Measurements from ENCODE around the gene UBE4A.

The UBE4A gene

DNA sequence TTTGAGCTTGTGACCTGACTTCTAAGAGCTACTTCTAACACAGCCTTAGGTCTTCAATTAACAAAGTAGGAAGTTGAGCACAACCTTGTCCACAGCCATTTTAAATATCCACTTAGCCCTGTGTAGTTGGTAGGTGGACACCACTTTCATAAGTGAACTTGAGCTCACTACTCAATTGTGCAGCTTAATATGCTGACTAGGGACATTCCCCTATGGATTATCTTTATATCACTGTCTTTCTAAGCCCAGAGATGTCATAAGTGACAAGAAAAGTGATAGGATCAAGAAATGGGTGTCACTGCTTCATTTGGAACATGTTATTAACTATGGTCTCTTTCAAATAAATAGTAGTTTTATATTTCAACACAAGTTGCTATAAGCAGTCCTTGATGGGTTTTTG lies 38.0 kb downstream of the UBE4A start:
- TF ChIP-seq, protein P1, sequence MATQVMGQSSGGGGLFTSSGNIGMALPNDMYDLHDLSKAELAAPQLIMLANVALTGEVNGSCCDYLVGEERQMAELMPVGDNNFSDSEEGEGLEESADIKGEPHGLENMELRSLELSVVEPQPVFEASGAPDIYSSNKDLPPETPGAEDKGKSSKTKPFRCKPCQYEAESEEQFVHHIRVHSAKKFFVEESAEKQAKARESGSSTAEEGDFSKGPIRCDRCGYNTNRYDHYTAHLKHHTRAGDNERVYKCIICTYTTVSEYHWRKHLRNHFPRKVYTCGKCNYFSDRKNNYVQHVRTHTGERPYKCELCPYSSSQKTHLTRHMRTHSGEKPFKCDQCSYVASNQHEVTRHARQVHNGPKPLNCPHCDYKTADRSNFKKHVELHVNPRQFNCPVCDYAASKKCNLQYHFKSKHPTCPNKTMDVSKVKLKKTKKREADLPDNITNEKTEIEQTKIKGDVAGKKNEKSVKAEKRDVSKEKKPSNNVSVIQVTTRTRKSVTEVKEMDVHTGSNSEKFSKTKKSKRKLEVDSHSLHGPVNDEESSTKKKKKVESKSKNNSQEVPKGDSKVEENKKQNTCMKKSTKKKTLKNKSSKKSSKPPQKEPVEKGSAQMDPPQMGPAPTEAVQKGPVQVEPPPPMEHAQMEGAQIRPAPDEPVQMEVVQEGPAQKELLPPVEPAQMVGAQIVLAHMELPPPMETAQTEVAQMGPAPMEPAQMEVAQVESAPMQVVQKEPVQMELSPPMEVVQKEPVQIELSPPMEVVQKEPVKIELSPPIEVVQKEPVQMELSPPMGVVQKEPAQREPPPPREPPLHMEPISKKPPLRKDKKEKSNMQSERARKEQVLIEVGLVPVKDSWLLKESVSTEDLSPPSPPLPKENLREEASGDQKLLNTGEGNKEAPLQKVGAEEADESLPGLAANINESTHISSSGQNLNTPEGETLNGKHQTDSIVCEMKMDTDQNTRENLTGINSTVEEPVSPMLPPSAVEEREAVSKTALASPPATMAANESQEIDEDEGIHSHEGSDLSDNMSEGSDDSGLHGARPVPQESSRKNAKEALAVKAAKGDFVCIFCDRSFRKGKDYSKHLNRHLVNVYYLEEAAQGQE (IDR thresholded peaks at IDR 0.05; ENCODE audit: low read depth), result no peak
- TF ChIP-seq TCF12 (IDR thresholded peaks at IDR 0.05; ENCODE audit: low read depth), result no peak
- no peak for TF ChIP-seq TAF1 (IDR thresholded peaks at IDR 0.05; ENCODE audit: low read depth)
- TF ChIP-seq CEBPB (IDR thresholded peaks at IDR 0.05), result no peak
- TF ChIP-seq, protein P2, sequence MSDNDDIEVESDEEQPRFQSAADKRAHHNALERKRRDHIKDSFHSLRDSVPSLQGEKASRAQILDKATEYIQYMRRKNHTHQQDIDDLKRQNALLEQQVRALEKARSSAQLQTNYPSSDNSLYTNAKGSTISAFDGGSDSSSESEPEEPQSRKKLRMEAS (IDR thresholded peaks at IDR 0.05), result no peak

DNA sequence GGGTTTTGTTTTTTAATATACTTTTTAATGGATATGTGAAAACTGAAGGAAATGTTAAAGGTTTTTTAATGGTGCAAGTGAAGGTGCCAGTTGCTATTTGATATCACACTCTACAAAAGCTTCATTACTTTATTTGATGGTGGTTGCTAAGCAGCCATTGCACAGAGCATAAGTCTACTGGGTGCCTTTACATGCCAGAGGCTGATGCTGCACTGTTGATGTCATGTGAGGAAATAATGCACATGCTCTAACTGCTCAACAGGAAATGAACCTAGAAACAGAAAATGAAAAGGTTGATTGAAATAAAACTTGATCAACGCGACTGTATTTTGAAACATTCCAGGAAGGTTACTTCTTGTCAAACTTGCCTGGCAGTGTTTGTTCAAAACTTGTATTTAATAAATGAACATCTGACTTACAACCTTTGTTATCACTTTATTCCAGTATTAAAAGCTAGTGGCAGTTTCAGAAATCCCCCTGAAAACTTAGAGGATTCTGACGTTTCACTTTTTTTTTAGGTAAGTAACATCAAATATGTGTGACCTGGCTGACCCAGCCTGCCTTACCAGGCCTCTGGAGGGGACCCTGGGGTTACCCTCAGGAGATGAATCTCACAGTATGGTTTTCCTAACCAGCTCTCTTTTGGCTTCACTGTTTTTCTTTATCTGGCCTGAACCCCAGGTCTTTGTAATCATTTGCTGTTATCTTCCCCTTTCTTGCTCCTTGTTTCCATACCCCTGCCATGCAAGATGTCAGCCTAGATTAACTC lies 39.6 kb downstream of the UBE4A start:
- TF ChIP-seq RAD21 (IDR thresholded peaks at IDR 0.05; ENCODE audit: low read depth) (no peak), TAF1 (IDR thresholded peaks at IDR 0.05; ENCODE audit: low read depth) (no peak), CREB1 (IDR thresholded peaks at IDR 0.05; ENCODE audit: low read depth) (no peak), NFIC (IDR thresholded peaks at IDR 0.05) (no peak), EP300 (IDR thresholded peaks at IDR 0.05; ENCODE audit: borderline replicate concordance) (no peak), TEAD4 (IDR thresholded peaks at IDR 0.05) (no peak), TCF12 (IDR thresholded peaks at IDR 0.05; ENCODE audit: low read depth) (no peak), YY1 (IDR thresholded peaks at IDR 0.05; ENCODE audit: low read depth) (no peak)
- TF ChIP-seq, protein P2 (IDR thresholded peaks at IDR 0.05), result no peak
- TF ChIP-seq, protein P3, sequence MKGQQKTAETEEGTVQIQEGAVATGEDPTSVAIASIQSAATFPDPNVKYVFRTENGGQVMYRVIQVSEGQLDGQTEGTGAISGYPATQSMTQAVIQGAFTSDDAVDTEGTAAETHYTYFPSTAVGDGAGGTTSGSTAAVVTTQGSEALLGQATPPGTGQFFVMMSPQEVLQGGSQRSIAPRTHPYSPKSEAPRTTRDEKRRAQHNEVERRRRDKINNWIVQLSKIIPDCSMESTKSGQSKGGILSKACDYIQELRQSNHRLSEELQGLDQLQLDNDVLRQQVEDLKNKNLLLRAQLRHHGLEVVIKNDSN (IDR thresholded peaks at IDR 0.05), result no peak
- TF ChIP-seq, protein P1 (IDR thresholded peaks at IDR 0.05; ENCODE audit: low read depth), result no peak

DNA sequence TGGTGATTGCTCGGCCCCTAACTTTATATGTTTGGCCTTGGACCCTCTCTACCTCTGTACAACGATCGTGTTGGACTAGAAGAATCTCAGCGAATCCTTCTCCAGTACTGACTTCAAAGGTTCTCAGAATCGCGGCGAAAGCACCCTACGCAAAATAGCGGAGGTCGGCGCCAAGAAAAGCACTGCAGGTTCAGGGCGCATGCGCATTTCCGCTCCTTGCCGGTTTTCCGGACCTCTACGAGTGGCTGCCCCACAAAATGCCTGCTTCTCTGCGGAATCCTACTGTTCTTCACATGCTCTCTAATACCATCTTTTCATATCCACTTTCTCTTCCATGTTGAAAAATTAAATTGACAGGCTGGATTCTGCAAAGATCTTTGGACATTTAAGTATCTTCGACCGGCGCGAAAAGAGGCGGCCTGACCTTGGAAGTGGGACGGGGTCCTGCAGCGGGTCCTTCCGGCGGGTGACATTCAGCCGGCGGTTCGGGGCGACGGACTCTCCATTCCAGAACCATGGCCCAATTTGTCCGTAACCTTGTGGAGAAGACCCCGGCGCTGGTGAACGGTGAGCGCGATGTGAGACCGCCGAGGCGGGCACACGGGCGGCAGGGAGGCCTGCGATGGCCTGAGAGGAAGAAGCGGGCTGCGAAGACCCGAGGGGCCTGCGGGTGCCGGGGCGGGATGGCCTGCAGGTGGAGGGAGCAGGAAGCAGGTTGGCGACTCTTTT lies 41.9 kb downstream of the UBE4A start, which contains the start of gene ATP5MG:
ATP5MG (plus strand) TSS at position 456 of the 729 bp plus-strand sequence; CDS start at position 516, 60 bp downstream.
- peak; percentile 58; the same call in 1 of the 2 replicates for TF ChIP-seq ZBTB7A (IDR thresholded peaks at IDR 0.05; ENCODE audit: low read depth)
- TF ChIP-seq CREB1 (IDR thresholded peaks at IDR 0.05; ENCODE audit: low read depth), result no peak
- TF ChIP-seq TCF12 (IDR thresholded peaks at IDR 0.05; ENCODE audit: low read depth), result no peak
- TF ChIP-seq RAD21 (IDR thresholded peaks at IDR 0.05; ENCODE audit: low read depth), result no peak
- TF ChIP-seq FOXM1 (IDR thresholded peaks at IDR 0.05; ENCODE audit: borderline replicate concordance, low read depth), result no peak
- TF ChIP-seq EGR1 (IDR thresholded peaks at IDR 0.05), result no peak
- TF ChIP-seq TEAD4 (IDR thresholded peaks at IDR 0.05), result peak; percentile 21; the same call in 1 of the 2 replicates
- TF ChIP-seq, protein P2 (IDR thresholded peaks at IDR 0.05), result peak; percentile 37
- TF ChIP-seq, protein P1 (IDR thresholded peaks at IDR 0.05; ENCODE audit: low read depth), result no peak
- TF ChIP-seq, protein P3 (IDR thresholded peaks at IDR 0.05), result 0 out of 2 replicates have a peak, but pooled peaks have one; percentile 7
- peak; percentile 72 for TF ChIP-seq TAF1 (IDR thresholded peaks at IDR 0.05; ENCODE audit: low read depth)
- TF ChIP-seq CEBPB (IDR thresholded peaks at IDR 0.05), result no peak
- TF ChIP-seq EP300 (IDR thresholded peaks at IDR 0.05; ENCODE audit: borderline replicate concordance), result no peak
- TF ChIP-seq YY1 (IDR thresholded peaks at IDR 0.05; ENCODE audit: low read depth), result no peak
- TF ChIP-seq NFIC (IDR thresholded peaks at IDR 0.05), result peak; percentile 34; the same call in 1 of the 2 replicates

Data from Ishikawa (cell line).